ENCODE data around the gene MRRF. TPM values are rescaled to one million over a fixed set of nuclear protein-coding genes. Genes with fewer than 3 reads are reported as not detected.

Gene MRRF
- total RNA-seq, 1 donor from 2014 or later = 55.2 TPM

DNA sequence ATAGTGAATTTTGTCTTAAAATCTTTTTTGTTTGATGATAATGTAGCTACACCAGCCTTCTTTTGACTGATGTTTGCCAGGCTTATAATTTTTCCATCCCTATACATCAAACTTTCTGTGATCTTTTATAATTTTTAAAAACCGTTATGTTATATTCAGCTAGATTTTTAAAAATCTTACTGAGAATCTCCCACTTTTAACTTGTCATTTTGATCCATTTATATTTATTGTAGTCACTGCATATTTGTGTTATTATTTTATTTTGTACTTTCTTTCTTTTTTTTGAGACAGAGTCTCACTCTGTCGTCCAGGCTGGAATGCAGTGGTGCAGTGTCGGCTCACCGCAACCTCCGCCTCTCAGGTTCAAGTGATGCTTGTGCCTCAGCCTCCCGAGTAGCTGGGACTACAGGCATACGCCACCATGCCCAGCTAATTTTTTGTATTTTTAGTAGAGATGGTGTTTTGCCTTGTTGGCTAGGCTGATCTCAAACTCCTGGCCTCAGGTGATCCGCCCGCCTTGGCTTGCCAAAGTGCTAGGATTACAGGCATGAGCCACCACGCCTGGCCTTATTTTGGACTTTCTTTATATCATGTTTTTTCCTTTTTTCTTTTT is 12.7 kb downstream of the MRRF start:
- no peak overlapping the region for H3K27ac Mint-ChIP-seq
- peaks cover 10% of the 10 kb centered on the region for H3K4me1 Mint-ChIP-seq
- DNase-seq (no peak), ATAC-seq (ENCODE audit: low read depth) (no peak)
- H3K9me3 Mint-ChIP-seq = peaks cover 3% of the 10 kb centered on the region
- TF ChIP-seq, protein P1, sequence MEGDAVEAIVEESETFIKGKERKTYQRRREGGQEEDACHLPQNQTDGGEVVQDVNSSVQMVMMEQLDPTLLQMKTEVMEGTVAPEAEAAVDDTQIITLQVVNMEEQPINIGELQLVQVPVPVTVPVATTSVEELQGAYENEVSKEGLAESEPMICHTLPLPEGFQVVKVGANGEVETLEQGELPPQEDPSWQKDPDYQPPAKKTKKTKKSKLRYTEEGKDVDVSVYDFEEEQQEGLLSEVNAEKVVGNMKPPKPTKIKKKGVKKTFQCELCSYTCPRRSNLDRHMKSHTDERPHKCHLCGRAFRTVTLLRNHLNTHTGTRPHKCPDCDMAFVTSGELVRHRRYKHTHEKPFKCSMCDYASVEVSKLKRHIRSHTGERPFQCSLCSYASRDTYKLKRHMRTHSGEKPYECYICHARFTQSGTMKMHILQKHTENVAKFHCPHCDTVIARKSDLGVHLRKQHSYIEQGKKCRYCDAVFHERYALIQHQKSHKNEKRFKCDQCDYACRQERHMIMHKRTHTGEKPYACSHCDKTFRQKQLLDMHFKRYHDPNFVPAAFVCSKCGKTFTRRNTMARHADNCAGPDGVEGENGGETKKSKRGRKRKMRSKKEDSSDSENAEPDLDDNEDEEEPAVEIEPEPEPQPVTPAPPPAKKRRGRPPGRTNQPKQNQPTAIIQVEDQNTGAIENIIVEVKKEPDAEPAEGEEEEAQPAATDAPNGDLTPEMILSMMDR (IDR thresholded peaks at IDR 0.05) = no peak
- intact Hi-C loops (cut with micrococcal nuclease) = no loop called here
- peaks cover 81% of the 10 kb centered on the region for H3K36me3 Mint-ChIP-seq (ENCODE audit: low read depth)
- POLR2A ChIA-PET = no interaction called here
- CTCF ChIA-PET = no interaction called here
- H3K27me3 Mint-ChIP-seq = no peaks in the 10 kb centered on the region
- H3K4me3 Mint-ChIP-seq = no peak overlapping the region

GRCh38 chr9:122281368-122281767 is 16.7 kb downstream of the MRRF start:
- Mint-ChIP-seq H3K9me3 (no peaks in the 10 kb centered on the region), H3K4me3 (no peak overlapping the region), H3K4me1 (peaks cover 11% of the 10 kb centered on the region), H3K27ac (no peak overlapping the region), H3K27me3 (no peaks in the 10 kb centered on the region), H3K36me3 (ENCODE audit: low read depth) (peaks cover 78% of the 10 kb centered on the region)
- TF ChIP-seq, protein P1 (IDR thresholded peaks at IDR 0.05) = no peak
- POLR2A ChIA-PET = no interaction called here
- ATAC-seq (ENCODE audit: low read depth) (no peak), DNase-seq (no peak)
- intact Hi-C loops (cut with micrococcal nuclease) = no loop called here
- CTCF ChIA-PET = no interaction called here

DNA sequence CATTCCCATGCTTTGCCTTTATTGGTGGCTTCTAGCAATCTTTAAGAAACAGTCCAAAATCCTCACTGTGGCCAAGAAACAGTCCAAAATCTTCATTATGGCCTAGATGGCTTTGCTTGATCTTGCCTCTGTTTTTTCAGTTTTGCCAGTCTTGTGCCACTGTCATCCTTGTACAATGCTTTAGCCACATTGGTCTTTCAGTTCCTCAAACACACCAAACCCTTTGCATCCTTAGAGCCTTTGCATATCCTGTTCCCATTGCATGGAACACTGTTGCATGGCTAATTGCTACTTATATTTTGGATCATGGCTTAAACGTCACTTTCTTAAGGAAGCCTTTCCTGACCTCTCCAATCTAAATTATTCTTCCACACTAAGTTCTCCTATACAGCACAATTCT is 22.1 kb downstream of the MRRF start:
- no peaks in the 10 kb centered on the region for H3K9me3 Mint-ChIP-seq
- no peak overlapping the region for H3K4me3 Mint-ChIP-seq
- DNase-seq = no peak
- POLR2A ChIA-PET = interaction anchor here (2.3 kb wide), 1 partner anchor 22 kb away, joined by 7 read pairs; the partner anchor contains the start of genes MRRF and RBM18
- no peaks in the 10 kb centered on the region for H3K27me3 Mint-ChIP-seq
- TF ChIP-seq, protein P1 (IDR thresholded peaks at IDR 0.05) = no peak
- H3K27ac Mint-ChIP-seq = peak overlapping the region; percentile 43
- peaks cover 41% of the 10 kb centered on the region for H3K4me1 Mint-ChIP-seq
- CTCF ChIA-PET = interaction anchor here (1.2 kb wide), 1 partner anchor 22 kb away, joined by 4 read pairs; the partner anchor contains the start of genes MRRF and RBM18
- ATAC-seq (ENCODE audit: low read depth) = peak; percentile 84
- H3K36me3 Mint-ChIP-seq (ENCODE audit: low read depth) = peaks cover 80% of the 10 kb centered on the region
- intact Hi-C loops (cut with micrococcal nuclease) = loop anchor here (1.0 kb wide), 1 partner anchor 22 kb away; the partner anchor contains the start of genes MRRF and RBM18

DNA sequence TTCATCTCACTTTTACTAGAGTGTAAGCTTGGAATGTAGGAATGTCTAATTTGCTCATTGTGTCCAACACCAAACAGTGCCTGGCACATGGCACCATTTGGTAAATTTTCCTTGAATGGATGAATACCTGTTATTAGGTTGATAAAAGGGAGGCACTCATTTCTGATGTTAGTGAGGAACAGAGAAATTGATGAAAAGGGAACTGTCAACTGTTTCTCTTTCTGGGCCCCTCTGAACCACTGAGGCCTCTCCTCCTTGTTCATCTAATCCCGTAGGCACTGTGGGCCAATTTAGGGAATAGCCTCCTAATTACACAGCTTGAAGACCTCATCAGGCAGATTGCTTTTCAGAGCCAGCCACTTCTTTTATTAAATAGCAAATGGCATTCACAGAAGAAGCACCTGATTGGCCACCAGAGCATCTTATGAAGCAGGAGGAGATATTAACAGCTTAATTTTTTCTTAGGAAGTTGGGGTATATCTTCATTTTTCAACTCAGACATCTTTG is 22.6 kb downstream of the MRRF start:
- DNase-seq (no peak), ATAC-seq (ENCODE audit: low read depth) (peak; percentile 53)
- no peaks in the 10 kb centered on the region for H3K27me3 Mint-ChIP-seq
- H3K9me3 Mint-ChIP-seq = no peaks in the 10 kb centered on the region
- H3K36me3 Mint-ChIP-seq (ENCODE audit: low read depth) = peaks cover 80% of the 10 kb centered on the region
- H3K27ac Mint-ChIP-seq = peak overlapping the region; percentile 43
- POLR2A ChIA-PET = interaction anchor here (0.9 to 2.3 kb wide), 2 partner anchors 23 to 654 kb away, joined by 3 to 7 read pairs; partner anchors contain the start of genes MRRF, RABGAP1 and RBM18
- intact Hi-C loops (cut with micrococcal nuclease) = no loop called here
- TF ChIP-seq, protein P1 (IDR thresholded peaks at IDR 0.05) = no peak
- no peak overlapping the region for H3K4me3 Mint-ChIP-seq
- peaks cover 41% of the 10 kb centered on the region for H3K4me1 Mint-ChIP-seq
- CTCF ChIA-PET = interaction anchor here (1.2 kb wide), 1 partner anchor 23 kb away, joined by 4 read pairs; the partner anchor contains the start of genes MRRF and RBM18

DNA sequence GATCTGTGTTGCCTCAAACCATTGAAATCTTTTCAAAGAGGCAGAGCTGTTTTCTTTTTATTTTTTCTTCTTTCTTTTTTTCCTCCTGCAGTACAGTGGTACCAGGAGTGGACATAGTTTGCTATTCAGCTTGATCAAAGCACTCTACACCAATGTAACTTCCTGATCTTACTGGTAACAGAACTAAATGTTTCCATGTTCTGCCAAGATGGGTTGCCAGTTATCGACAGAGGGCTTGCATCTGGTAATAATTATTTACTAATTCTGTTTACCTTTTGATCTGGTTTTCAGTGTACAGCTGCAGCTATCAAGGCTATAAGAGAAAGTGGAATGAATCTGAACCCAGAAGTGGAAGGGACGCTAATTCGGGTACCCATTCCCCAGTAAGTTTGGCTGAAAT is 26.8 kb downstream of the MRRF start:
- Mint-ChIP-seq H3K27me3 (no peaks in the 10 kb centered on the region), H3K4me3 (no peak overlapping the region), H3K27ac (no peak overlapping the region), H3K4me1 (peaks cover 30% of the 10 kb centered on the region), H3K36me3 (ENCODE audit: low read depth) (peaks cover 87% of the 10 kb centered on the region), H3K9me3 (no peaks in the 10 kb centered on the region)
- CTCF ChIA-PET = interaction anchor here (1.3 kb wide), 1 partner anchor 167 kb away, joined by 3 read pairs; no protein-coding TSS in a partner anchor
- ATAC-seq (ENCODE audit: low read depth) (no peak), DNase-seq (no peak)
- intact Hi-C loops (cut with micrococcal nuclease) = no loop called here
- POLR2A ChIA-PET = no interaction called here
- TF ChIP-seq, protein P1 (IDR thresholded peaks at IDR 0.05) = no peak

Measured in activated B cell treated with CpG ODN at 0.5 μM for 24 hours (primary cell).